PC-9 (cell line): ENCODE results near the gene RFXAP.

ENCODE experiments used
- EZH2 ChIP-seq: fragments of 200-600 bp; sonication (generic); IDR thresholded peaks from 2 replicates; pipeline ENCODE4 v1.8.0; 2017; ENCODE audit warnings: antibody characterized with exemption, low read depth
- TF ChIP-seq, protein P1 (sequence below): fragments of 200-600 bp; sonication (generic); conservative IDR thresholded peaks from 2 replicates; pipeline ENCODE4 v1.6.1; 2017; ENCODE audit warnings: mixed run types, antibody characterized with exemption, mild to moderate bottlenecking, moderate library complexity

GRCh38 chr13:36806102-36806501 is 12.9 kb upstream of the RFXAP start:
- TF ChIP-seq, protein P1, sequence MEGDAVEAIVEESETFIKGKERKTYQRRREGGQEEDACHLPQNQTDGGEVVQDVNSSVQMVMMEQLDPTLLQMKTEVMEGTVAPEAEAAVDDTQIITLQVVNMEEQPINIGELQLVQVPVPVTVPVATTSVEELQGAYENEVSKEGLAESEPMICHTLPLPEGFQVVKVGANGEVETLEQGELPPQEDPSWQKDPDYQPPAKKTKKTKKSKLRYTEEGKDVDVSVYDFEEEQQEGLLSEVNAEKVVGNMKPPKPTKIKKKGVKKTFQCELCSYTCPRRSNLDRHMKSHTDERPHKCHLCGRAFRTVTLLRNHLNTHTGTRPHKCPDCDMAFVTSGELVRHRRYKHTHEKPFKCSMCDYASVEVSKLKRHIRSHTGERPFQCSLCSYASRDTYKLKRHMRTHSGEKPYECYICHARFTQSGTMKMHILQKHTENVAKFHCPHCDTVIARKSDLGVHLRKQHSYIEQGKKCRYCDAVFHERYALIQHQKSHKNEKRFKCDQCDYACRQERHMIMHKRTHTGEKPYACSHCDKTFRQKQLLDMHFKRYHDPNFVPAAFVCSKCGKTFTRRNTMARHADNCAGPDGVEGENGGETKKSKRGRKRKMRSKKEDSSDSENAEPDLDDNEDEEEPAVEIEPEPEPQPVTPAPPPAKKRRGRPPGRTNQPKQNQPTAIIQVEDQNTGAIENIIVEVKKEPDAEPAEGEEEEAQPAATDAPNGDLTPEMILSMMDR, result no peak
- no peak for TF ChIP-seq EZH2
